K562 (cell line): ENCODE measurements around the gene HLA-DOB. TPM values are rescaled to one million over a fixed set of nuclear protein-coding genes. Genes with fewer than 3 reads are reported as not detected.
A peak's percentile ranks its signal among the peaks of the same experiment; 100 is the strongest.

Experiments
- BRF1 ChIP-seq: IDR thresholded peaks from 3 replicates; pipeline ENCODE4 v1.6.1; 2011; ENCODE audit warnings: borderline replicate concordance, mild to moderate bottlenecking; ENCODE audit not compliant: insufficient read length; ENCODE audit errors: extremely low read depth
- CBX8 ChIP-seq: fragments of 200-600 bp; sonication (generic); IDR thresholded peaks from 2 replicates; pipeline ENCODE4 v1.6.1; 2012; ENCODE audit warnings: borderline replicate concordance, mixed run types, low read depth, mild to moderate bottlenecking, moderate library complexity, mixed read lengths, low read length, control low read depth, inconsistent platforms; ENCODE audit not compliant: poor library complexity, severe bottlenecking; ENCODE audit errors: extremely low read depth
- NBN ChIP-seq: fragments of 450-650 bp; IDR thresholded peaks from 2 replicates; pipeline ENCODE4 v1.6.1; 2016; ENCODE audit warnings: low read depth, mild to moderate bottlenecking
- NFRKB ChIP-seq: fragments of 450-650 bp; IDR thresholded peaks from 2 replicates; pipeline ENCODE4 v1.6.1; 2016; ENCODE audit warnings: low read depth
- PHF21A ChIP-seq: fragments of 450-650 bp; IDR thresholded peaks from 2 replicates; pipeline ENCODE4 v1.6.1; 2017; ENCODE audit warnings: low read depth, borderline replicate concordance
- PRPF4 ChIP-seq: fragments of 200-400 bp; formaldehyde crosslinking; IDR thresholded peaks from one replicate; pipeline ENCODE4 v1.6.1; 2017; ENCODE audit warnings: low read length, low read depth, mild to moderate bottlenecking; ENCODE audit not compliant: insufficient read depth, poor library complexity, severe bottlenecking
- SMAD1 ChIP-seq: fragments of 150-350 bp; IDR thresholded peaks from 2 replicates; pipeline ENCODE4 v1.6.1; 2014; ENCODE audit warnings: low read length, low read depth; ENCODE audit not compliant: partially characterized antibody
- SMAD2 ChIP-seq: fragments of 150-350 bp; IDR thresholded peaks from 2 replicates; pipeline ENCODE4 v1.6.1; 2014; ENCODE audit warnings: low read depth, mild to moderate bottlenecking, low read length
- SRSF3 ChIP-seq: fragments of 200-400 bp; formaldehyde crosslinking; IDR thresholded peaks from 2 replicates; pipeline ENCODE4 v1.6.1; 2016; ENCODE audit warnings: mild to moderate bottlenecking, low read length, moderate library complexity; ENCODE audit not compliant: insufficient read depth
- ZNF584 ChIP-seq: fragments of 200-800 bp; sonication (Bioruptor generic); IDR thresholded peaks from 2 replicates; pipeline ENCODE4 v1.6.1; 2016; ENCODE audit warnings: low read depth, mild to moderate bottlenecking, missing genetic modification characterization, missing compliant biosample characterization
- ZNF764 ChIP-seq: fragments of 250-450 bp; sonication (Bioruptor Pico); IDR thresholded peaks from 2 replicates; pipeline ENCODE4 v1.4.0; 2020; ENCODE audit warnings: low read depth, mild to moderate bottlenecking, moderate library complexity
- polyA plus RNA-seq, 8 experiments: library from polyadenylated mRNA; depleted of rRNA in 4 of 8; stranded (reverse) in 5 of 8; unstranded in 3 of 8; fragments of >200 nt; fragmentation: Nextera tagmentation in 2 of 8; fragmentation: Illumina TruSeq in 1 of 8; extraction: Ambion mirVana in 2 of 8; extraction: Trizol in 1 of 8; gene quantifications; 2 replicates each; pipeline versions ENCODE4 v1.2.1 to v1.2.3, GENCODE V29; 2011 to 2014; ENCODE audit warnings: inconsistent platforms in 1 of 8, missing spikeins in 1 of 8
- total RNA-seq, 7 experiments: library from RNA; depleted of rRNA in 6 of 7; stranded (reverse); fragments of >200 nt in 6 of 7; fragmentation: Illumina TruSeq in 2 of 7; extraction: Trizol in 2 of 7; gene quantifications; 2 replicates each; pipeline versions ENCODE4 v1.2.1 to v1.2.3, GENCODE V29; 2011 to 2021; ENCODE audit warnings: low replicate concordance in 1 of 7
- TF ChIP-seq, protein P1 (sequence below): sonication (generic); formaldehyde crosslinking; IDR thresholded peaks from 2 replicates; pipeline ENCODE4 v1.8.1; 2022; ENCODE audit warnings: missing genetic modification reagents
- TF ChIP-seq, protein P2 (sequence below): fragments of 250-450 bp; sonication (Bioruptor Pico); IDR thresholded peaks from 2 replicates; pipeline ENCODE4 v1.5.0; 2020; ENCODE audit warnings: mild to moderate bottlenecking
- TF ChIP-seq, protein P3 (sequence below): fragments of 450-650 bp; IDR thresholded peaks from 2 replicates; pipeline ENCODE4 v1.6.1; 2016; ENCODE audit warnings: low read depth, mild to moderate bottlenecking, moderate library complexity
- TF ChIP-seq, protein P4 (sequence below): fragments of 250-450 bp; sonication (Bioruptor Pico); IDR thresholded peaks from 2 replicates; pipeline ENCODE4 v1.4.0; 2020
- TF ChIP-seq, protein P5 (sequence below), 2 experiments: fragments of 450-650 bp in 1 of 2; sonication (generic) in 1 of 2; formaldehyde crosslinking; conservative IDR thresholded peaks; 2 replicates each; pipeline versions ENCODE4 v1.4.0 to v1.8.1; 2020 to 2022; ENCODE audit warnings: mild to moderate bottlenecking in 1 of 2, missing genetic modification reagents in 1 of 2

Gene HLA-DOB
- total and polyA plus RNA-seq, 9 of the 15 experiments (the other 6 are each of a cell fraction or from before 2014, with no cell fraction given) = 1.2 to 4.0 (median 2.5) TPM

DNA sequence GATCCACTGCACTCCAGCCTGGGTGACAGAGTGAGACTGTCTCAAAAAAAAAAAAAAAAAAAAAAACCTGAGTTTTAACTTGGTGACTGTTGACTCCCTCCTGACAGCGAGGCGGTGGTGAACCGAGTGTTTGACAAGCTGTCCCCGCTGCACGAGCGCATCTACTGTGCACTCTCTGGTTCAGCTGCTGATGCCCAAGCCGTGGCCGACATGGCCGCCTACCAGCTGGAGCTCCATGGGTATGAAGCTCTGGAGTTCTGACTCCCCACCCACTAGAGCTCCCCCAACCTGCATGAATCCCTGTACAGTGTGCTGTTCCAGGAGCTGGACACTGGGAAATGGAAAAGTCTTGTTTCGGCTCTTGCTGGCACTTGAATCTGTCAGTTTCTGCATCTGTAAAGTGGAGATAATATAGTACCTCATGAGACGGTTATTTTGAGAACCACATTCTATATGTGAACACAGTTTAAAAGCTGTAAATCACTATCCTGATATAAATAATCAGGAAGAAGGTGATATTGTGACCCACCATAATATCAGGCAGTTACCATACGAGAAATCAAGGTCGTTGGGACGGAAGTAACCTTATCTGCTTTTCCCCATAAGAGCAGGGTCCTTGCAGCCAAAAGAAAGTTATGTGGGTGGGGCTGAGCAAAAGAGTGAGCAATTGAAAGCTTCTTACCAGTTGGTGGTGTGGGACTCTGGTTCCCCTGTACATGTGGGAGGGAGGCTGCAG is 40.5 kb upstream of the HLA-DOB start (continued):
- TF ChIP-seq CBX8 = no peak
- no peak for TF ChIP-seq BRF1
- TF ChIP-seq, protein P1, sequence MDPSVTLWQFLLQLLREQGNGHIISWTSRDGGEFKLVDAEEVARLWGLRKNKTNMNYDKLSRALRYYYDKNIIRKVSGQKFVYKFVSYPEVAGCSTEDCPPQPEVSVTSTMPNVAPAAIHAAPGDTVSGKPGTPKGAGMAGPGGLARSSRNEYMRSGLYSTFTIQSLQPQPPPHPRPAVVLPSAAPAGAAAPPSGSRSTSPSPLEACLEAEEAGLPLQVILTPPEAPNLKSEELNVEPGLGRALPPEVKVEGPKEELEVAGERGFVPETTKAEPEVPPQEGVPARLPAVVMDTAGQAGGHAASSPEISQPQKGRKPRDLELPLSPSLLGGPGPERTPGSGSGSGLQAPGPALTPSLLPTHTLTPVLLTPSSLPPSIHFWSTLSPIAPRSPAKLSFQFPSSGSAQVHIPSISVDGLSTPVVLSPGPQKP = no peak
- TF ChIP-seq ZNF764 (CRISPR knock-in tag) = no peak
- TF ChIP-seq, protein P2, sequence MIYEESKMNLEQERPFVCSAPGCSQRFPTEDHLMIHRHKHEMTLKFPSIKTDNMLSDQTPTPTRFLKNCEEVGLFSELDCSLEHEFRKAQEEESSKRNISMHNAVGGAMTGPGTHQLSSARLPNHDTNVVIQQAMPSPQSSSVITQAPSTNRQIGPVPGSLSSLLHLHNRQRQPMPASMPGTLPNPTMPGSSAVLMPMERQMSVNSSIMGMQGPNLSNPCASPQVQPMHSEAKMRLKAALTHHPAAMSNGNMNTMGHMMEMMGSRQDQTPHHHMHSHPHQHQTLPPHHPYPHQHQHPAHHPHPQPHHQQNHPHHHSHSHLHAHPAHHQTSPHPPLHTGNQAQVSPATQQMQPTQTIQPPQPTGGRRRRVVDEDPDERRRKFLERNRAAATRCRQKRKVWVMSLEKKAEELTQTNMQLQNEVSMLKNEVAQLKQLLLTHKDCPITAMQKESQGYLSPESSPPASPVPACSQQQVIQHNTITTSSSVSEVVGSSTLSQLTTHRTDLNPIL (CRISPR knock-in tag) = no peak
- TF ChIP-seq SMAD2 = no peak
- TF ChIP-seq, protein P3, sequence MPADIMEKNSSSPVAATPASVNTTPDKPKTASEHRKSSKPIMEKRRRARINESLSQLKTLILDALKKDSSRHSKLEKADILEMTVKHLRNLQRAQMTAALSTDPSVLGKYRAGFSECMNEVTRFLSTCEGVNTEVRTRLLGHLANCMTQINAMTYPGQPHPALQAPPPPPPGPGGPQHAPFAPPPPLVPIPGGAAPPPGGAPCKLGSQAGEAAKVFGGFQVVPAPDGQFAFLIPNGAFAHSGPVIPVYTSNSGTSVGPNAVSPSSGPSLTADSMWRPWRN = no peak
- TF ChIP-seq SRSF3 = no peak
- TF ChIP-seq PRPF4 = no peak
- no peak for TF ChIP-seq NFRKB
- no peak for TF ChIP-seq NBN
- TF ChIP-seq, protein P4, sequence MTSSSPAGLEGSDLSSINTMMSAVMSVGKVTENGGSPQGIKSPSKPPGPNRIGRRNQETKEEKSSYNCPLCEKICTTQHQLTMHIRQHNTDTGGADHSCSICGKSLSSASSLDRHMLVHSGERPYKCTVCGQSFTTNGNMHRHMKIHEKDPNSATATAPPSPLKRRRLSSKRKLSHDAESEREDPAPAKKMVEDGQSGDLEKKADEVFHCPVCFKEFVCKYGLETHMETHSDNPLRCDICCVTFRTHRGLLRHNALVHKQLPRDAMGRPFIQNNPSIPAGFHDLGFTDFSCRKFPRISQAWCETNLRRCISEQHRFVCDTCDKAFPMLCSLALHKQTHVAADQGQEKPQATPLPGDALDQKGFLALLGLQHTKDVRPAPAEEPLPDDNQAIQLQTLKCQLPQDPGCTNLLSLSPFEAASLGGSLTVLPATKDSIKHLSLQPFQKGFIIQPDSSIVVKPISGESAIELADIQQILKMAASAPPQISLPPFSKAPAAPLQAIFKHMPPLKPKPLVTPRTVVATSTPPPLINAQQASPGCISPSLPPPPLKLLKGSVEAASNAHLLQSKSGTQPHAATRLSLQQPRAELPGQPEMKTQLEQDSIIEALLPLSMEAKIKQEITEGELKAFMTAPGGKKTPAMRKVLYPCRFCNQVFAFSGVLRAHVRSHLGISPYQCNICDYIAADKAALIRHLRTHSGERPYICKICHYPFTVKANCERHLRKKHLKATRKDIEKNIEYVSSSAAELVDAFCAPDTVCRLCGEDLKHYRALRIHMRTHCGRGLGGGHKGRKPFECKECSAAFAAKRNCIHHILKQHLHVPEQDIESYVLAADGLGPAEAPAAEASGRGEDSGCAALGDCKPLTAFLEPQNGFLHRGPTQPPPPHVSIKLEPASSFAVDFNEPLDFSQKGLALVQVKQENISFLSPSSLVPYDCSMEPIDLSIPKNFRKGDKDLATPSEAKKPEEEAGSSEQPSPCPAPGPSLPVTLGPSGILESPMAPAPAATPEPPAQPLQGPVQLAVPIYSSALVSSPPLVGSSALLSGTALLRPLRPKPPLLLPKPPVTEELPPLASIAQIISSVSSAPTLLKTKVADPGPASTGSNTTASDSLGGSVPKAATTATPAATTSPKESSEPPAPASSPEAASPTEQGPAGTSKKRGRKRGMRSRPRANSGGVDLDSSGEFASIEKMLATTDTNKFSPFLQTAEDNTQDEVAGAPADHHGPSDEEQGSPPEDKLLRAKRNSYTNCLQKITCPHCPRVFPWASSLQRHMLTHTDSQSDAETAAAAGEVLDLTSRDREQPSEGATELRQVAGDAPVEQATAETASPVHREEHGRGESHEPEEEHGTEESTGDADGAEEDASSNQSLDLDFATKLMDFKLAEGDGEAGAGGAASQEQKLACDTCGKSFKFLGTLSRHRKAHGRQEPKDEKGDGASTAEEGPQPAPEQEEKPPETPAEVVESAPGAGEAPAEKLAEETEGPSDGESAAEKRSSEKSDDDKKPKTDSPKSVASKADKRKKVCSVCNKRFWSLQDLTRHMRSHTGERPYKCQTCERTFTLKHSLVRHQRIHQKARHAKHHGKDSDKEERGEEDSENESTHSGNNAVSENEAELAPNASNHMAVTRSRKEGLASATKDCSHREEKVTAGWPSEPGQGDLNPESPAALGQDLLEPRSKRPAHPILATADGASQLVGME (CRISPR knock-in tag) = no peak
- peak; percentile 65; the same call in 1 of the 2 replicates for TF ChIP-seq PHF21A
- no peak for TF ChIP-seq ZNF584
- TF ChIP-seq SMAD1 = peak; percentile 31
- TF ChIP-seq, protein P5, sequence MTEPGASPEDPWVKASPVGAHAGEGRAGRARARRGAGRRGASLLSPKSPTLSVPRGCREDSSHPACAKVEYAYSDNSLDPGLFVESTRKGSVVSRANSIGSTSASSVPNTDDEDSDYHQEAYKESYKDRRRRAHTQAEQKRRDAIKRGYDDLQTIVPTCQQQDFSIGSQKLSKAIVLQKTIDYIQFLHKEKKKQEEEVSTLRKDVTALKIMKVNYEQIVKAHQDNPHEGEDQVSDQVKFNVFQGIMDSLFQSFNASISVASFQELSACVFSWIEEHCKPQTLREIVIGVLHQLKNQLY (CRISPR knock-in tag; conservative IDR thresholded peaks at IDR 0.05) = no peak
